Measurements from ENCODE around the gene ETV5.

The ETV5 gene

GRCh38 chr3:186048119-186048518 is 60.8 kb downstream of the ETV5 start:
- Histone ChIP-seq H3K4me2 (ENCODE audit: low read length) (no peak overlapping the region), H3K79me2 (no peaks in the 10 kb centered on the region), H3K4me3 (ENCODE audit: low read depth, low read length) (no peak overlapping the region), H3K4me1 (no peaks in the 10 kb centered on the region), H3K27ac (no peak overlapping the region), H3K27me3 (ENCODE audit: control insufficient read depth, insufficient read depth, low read length) (no peaks in the 10 kb centered on the region), H3K9me3 (ENCODE audit: control insufficient read depth, low read length) (no peaks in the 10 kb centered on the region), H3K36me3 (ENCODE audit: control insufficient read depth, insufficient read depth, low read length) (no peaks in the 10 kb centered on the region), H2AFZ (no peak overlapping the region), H3K9ac (no peak overlapping the region)
- no peak for TF ChIP-seq CTCF (IDR thresholded peaks at IDR 0.05)

- Histone ChIP-seq H3K4me2 (ENCODE audit: low read length) (no peak overlapping the region), H3K9me3 (ENCODE audit: control insufficient read depth, low read length) (no peaks in the 10 kb centered on the region), H3K9ac (no peak overlapping the region), H3K27me3 (ENCODE audit: control insufficient read depth, insufficient read depth, low read length) (no peaks in the 10 kb centered on the region), H3K4me3 (ENCODE audit: low read depth, low read length) (no peak overlapping the region), H3K27ac (no peak overlapping the region), H3K4me1 (no peaks in the 10 kb centered on the region), H3K79me2 (no peaks in the 10 kb centered on the region), H2AFZ (no peak overlapping the region), H3K36me3 (ENCODE audit: control insufficient read depth, insufficient read depth, low read length) (no peaks in the 10 kb centered on the region)
- no peak for TF ChIP-seq CTCF (IDR thresholded peaks at IDR 0.05)
Observed at GRCh38 chr3:186046838-186047237, 62.1 kb downstream of the ETV5 start.

- Histone ChIP-seq H3K27me3 (ENCODE audit: control insufficient read depth, insufficient read depth, low read length) (no peaks in the 10 kb centered on the region), H3K4me1 (no peaks in the 10 kb centered on the region), H3K36me3 (ENCODE audit: control insufficient read depth, insufficient read depth, low read length) (no peaks in the 10 kb centered on the region), H3K9me3 (ENCODE audit: control insufficient read depth, low read length) (no peaks in the 10 kb centered on the region), H3K79me2 (no peaks in the 10 kb centered on the region), H3K4me3 (ENCODE audit: low read depth, low read length) (no peak overlapping the region), H3K27ac (no peak overlapping the region), H3K4me2 (ENCODE audit: low read length) (no peak overlapping the region), H3K9ac (no peak overlapping the region), H2AFZ (no peak overlapping the region)
- TF ChIP-seq CTCF (IDR thresholded peaks at IDR 0.05): no peak
Observed at GRCh38 chr3:186044968-186045367, 63.9 kb downstream of the ETV5 start.

- no peaks in the 10 kb centered on the region for H3K27me3 ChIP-seq (ENCODE audit: control insufficient read depth, insufficient read depth, low read length)
- no peaks in the 10 kb centered on the region for H3K9me3 ChIP-seq (ENCODE audit: control insufficient read depth, low read length)
- H2AFZ ChIP-seq: no peak overlapping the region
- no peaks in the 10 kb centered on the region for H3K79me2 ChIP-seq
- H3K4me1 ChIP-seq: no peaks in the 10 kb centered on the region
- H3K36me3 ChIP-seq (ENCODE audit: control insufficient read depth, insufficient read depth, low read length): no peaks in the 10 kb centered on the region
- TF ChIP-seq CTCF (IDR thresholded peaks at IDR 0.05): no peak
- H3K27ac ChIP-seq: no peak overlapping the region
- no peak overlapping the region for H3K4me2 ChIP-seq (ENCODE audit: low read length)
- H3K9ac ChIP-seq: no peak overlapping the region
- no peak overlapping the region for H3K4me3 ChIP-seq (ENCODE audit: low read depth, low read length)
Observed at GRCh38 chr3:186044427-186044826, 64.5 kb downstream of the ETV5 start.

- Histone ChIP-seq H3K36me3 (ENCODE audit: control insufficient read depth, insufficient read depth, low read length) (no peaks in the 10 kb centered on the region), H3K9me3 (ENCODE audit: control insufficient read depth, low read length) (no peaks in the 10 kb centered on the region), H3K27me3 (ENCODE audit: control insufficient read depth, insufficient read depth, low read length) (no peaks in the 10 kb centered on the region), H2AFZ (no peak overlapping the region), H3K4me3 (ENCODE audit: low read depth, low read length) (no peak overlapping the region), H3K9ac (no peak overlapping the region), H3K79me2 (no peaks in the 10 kb centered on the region), H3K27ac (no peak overlapping the region), H3K4me1 (no peaks in the 10 kb centered on the region), H3K4me2 (ENCODE audit: low read length) (no peak overlapping the region)
- TF ChIP-seq CTCF (IDR thresholded peaks at IDR 0.05): no peak
Observed at GRCh38 chr3:186042521-186043202, 66.2 kb downstream of the ETV5 start.

Measured in parathyroid adenoma (tissue), 2 donors.